Measurements from ENCODE around the gene AGBL3. TPM values are rescaled to one million over a fixed set of nuclear protein-coding genes. Genes with fewer than 3 reads are reported as not detected.
A peak's percentile ranks its signal among the peaks of the same experiment; 100 is the strongest.

The AGBL3 gene
- total and polyA plus RNA-seq, 8 donors = 0.91 to 4.4 (median 2.7) TPM

DNA sequence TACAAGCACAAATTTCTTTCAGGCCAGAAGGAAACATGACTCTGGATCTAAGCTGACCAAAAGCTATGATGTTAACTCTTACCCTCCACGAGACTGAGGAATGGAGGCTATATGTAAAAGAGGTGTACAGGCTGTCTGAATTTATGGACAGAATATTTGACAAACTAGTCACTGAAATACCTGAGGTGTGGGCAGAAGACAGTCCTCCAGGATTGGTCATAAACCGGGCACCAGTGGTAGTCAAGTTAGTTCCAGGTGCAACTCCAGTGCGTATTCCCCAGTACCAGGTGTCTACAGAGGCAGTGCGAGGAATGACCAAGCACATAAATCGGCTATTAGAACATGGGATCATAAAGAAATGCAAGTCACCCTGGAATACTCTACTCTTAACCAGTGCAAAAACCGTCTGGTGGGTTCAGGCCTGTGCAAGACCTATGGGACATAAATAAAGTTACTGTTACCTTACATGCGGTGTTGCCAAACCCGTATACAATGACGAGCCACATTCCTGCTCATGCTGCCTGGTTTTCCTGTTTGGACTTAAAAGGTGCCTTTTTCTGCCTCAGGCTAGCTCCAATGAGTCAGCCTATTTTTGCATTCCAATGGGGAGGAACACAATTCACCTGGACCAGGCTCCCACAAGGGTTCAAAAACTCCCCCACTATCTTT, 190.9 kb downstream of the AGBL3 start:
- H3K27ac ChIP-seq = no peak overlapping the region
- 94 to 96% methylated on average over 9 of the region's 9 CpGs for WGBS, 2 donors

DNA sequence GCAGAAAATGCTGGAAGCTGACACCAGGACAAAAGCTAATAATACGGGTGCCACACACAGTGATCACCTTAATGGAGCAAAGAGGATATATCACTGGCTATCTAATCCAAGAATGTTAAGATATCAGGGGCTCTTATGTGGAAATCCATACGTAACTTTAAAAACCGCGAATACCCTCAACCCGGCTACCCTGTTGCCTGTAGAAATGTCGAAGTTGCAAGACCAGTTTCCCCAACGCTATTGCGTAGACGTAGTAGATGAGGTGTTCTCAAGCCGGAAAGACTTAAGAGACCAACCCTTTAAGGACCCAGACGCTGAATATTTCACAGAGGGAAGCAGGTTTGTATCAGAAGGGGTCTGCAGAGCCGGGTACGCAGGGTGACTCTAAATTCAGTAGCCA, 192.1 kb downstream of the AGBL3 start:
- Histone ChIP-seq H3K9me3 (no peaks in the 10 kb centered on the region), H3K36me3 (peaks cover 0 to 20% (median 13%) of the 10 kb centered on the region in 3 donors), H3K4me1 (no peaks in the 10 kb centered on the region), H3K27me3 (no peaks in the 10 kb centered on the region), H3K27ac (no peak overlapping the region), H3K4me3 (no peak overlapping the region)
- FAIRE-seq (no peak), ATAC-seq (no peak), DNase-seq (no peak)
- intact Hi-C loops (cut with DNase I) = no loop called here
- TF ChIP-seq, protein P1, sequence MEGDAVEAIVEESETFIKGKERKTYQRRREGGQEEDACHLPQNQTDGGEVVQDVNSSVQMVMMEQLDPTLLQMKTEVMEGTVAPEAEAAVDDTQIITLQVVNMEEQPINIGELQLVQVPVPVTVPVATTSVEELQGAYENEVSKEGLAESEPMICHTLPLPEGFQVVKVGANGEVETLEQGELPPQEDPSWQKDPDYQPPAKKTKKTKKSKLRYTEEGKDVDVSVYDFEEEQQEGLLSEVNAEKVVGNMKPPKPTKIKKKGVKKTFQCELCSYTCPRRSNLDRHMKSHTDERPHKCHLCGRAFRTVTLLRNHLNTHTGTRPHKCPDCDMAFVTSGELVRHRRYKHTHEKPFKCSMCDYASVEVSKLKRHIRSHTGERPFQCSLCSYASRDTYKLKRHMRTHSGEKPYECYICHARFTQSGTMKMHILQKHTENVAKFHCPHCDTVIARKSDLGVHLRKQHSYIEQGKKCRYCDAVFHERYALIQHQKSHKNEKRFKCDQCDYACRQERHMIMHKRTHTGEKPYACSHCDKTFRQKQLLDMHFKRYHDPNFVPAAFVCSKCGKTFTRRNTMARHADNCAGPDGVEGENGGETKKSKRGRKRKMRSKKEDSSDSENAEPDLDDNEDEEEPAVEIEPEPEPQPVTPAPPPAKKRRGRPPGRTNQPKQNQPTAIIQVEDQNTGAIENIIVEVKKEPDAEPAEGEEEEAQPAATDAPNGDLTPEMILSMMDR (IDR thresholded peaks at IDR 0.05) = no peak
- WGBS, 2 donors = 86 to 87% methylated on average over 13 of the region's 13 CpGs

More for the DNA sequence above, 190.9 kb downstream of the AGBL3 start:
- ATAC-seq (no peak), FAIRE-seq (no peak), DNase-seq (no peak)
- Histone ChIP-seq H3K9me3 (no peaks in the 10 kb centered on the region), H3K27me3 (no peaks in the 10 kb centered on the region), H3K4me3 (no peak overlapping the region), H3K4me1 (no peaks in the 10 kb centered on the region), H3K36me3 (peaks cover 0 to 8% (median 1%) of the 10 kb centered on the region in 3 donors)
- TF ChIP-seq, protein P1 (IDR thresholded peaks at IDR 0.05) = no peak
- intact Hi-C loops (cut with DNase I) = no loop called here

DNA sequence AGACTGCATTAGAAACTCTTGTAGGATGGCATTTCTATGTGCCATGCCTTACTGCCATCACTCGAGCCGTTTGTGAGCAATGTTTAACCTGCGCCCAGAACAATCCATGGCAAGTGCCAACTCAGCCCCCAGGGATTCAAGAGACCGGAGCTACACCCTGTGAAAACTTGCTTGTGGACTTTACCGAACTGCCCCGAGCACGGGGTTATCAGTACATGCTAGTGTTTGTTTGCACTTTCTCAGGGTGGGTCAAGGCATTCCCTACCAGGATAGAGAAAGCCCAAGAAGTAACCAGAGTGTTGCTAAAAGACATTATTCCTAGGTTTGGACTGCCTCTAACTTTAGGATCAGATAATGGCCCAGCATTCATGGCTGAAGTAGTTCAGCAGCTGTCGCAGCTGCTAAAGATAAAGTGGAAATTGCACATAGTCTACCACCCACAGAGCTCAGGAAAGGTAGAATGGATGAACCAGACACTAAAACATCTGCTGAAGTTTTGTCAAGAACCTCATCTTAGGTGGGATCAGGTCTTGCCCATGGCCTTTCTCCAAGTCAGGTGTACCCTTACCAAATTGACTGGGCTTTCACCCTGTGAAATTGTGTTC, 193.1 kb downstream of the AGBL3 start:
- TF ChIP-seq, protein P1 (IDR thresholded peaks at IDR 0.05) = no peak
- DNase-seq (peak in 1 of 6 donors; percentile 13), FAIRE-seq (no peak), ATAC-seq (peak; percentile 33 to 82 (median 56))
- intact Hi-C loops (cut with DNase I) = no loop called here
- WGBS, 2 donors = 21 to 27% methylated on average over 8 of the region's 8 CpGs
- peak overlapping the region in 2 of 4 donors; percentile 4 to 18 for H3K27ac ChIP-seq
- peaks cover 0 to 30% (median 13%) of the 10 kb centered on the region in 3 donors for H3K36me3 ChIP-seq
- H3K27me3 ChIP-seq = no peaks in the 10 kb centered on the region
- H3K4me1 ChIP-seq = no peaks in the 10 kb centered on the region
- no peaks in the 10 kb centered on the region for H3K9me3 ChIP-seq
- no peak overlapping the region for H3K4me3 ChIP-seq

DNA sequence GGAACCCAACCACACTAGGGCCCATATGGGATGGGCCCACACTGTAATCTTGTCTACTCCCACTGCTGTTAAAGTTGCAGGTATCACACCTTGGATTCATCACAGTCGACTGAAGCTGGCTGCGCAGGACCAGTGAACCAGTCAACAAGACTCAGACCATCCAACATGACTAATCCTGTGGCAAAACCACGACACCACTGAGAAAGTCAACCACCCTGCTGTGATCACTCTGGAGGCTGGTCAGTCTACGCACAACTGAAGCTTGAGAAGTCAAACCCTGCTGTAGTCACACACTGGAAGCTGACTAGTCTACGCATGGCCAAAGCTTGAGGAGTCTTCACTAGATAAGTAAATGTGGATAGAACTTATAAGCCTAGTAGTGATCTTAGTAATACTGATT, 193.8 kb downstream of the AGBL3 start:
- H3K4me3 ChIP-seq = no peak overlapping the region
- no peaks in the 10 kb centered on the region for H3K9me3 ChIP-seq
- peaks cover 0 to 37% (median 13%) of the 10 kb centered on the region in 3 donors for H3K36me3 ChIP-seq
- WGBS, 2 donors = 97 to 99% methylated on average over 5 of the region's 5 CpGs
- H3K27me3 ChIP-seq = no peaks in the 10 kb centered on the region
- intact Hi-C loops (cut with DNase I) = no loop called here
- no peaks in the 10 kb centered on the region for H3K4me1 ChIP-seq
- FAIRE-seq (no peak), ATAC-seq (no peak), DNase-seq (no peak)
- TF ChIP-seq, protein P1 (IDR thresholded peaks at IDR 0.05) = no peak
- H3K27ac ChIP-seq = no peak overlapping the region

Measured in pancreas (tissue), 10 donors.